Osteocyte (in vitro differentiated cells): Measurements from ENCODE around the gene KIAA0930. TPM values are rescaled to one million over a fixed set of nuclear protein-coding genes. Genes with fewer than 3 reads are reported as not detected.

Experiments used
- DNase-seq: peaks from one replicate; pipeline ENCODE4 v3.0.0; 2021; ENCODE audit warnings: mixed read lengths; ENCODE audit not compliant: unreplicated experiment; ENCODE audit errors: extremely low spot score
- H3K27ac Mint-ChIP-seq: one replicate; pipeline ENCODE4 v1.8.0; 2021; ENCODE audit warnings: mild to moderate bottlenecking, mixed read lengths; ENCODE audit not compliant: unreplicated experiment
- H3K27me3 Mint-ChIP-seq: one replicate; pipeline ENCODE4 v1.8.0; 2021; ENCODE audit warnings: mixed read lengths; ENCODE audit not compliant: unreplicated experiment
- H3K36me3 Mint-ChIP-seq: one replicate; pipeline ENCODE4 v1.8.0; 2021; ENCODE audit warnings: mixed read lengths; ENCODE audit not compliant: unreplicated experiment
- H3K4me1 Mint-ChIP-seq: one replicate; pipeline ENCODE4 v1.8.0; 2021; ENCODE audit warnings: mixed read lengths; ENCODE audit not compliant: unreplicated experiment
- H3K4me3 Mint-ChIP-seq: one replicate; pipeline ENCODE4 v1.8.0; 2021; ENCODE audit warnings: mild to moderate bottlenecking, moderate library complexity, mixed read lengths; ENCODE audit not compliant: unreplicated experiment
- H3K9me3 Mint-ChIP-seq: one replicate; pipeline ENCODE4 v1.8.0; 2021; ENCODE audit warnings: mixed read lengths; ENCODE audit not compliant: unreplicated experiment
- total RNA-seq: library from RNA; stranded (reverse); gene quantifications from 2 replicates; pipeline ENCODE4 v1.2.1, GENCODE V29; 2021
- TF ChIP-seq, protein P1 (sequence below): fragments of 200-600 bp; sonication (generic); IDR thresholded peaks from 2 replicates; pipeline ENCODE4 v1.5.0; 2021; ENCODE audit warnings: antibody characterized with exemption, mild to moderate bottlenecking, moderate library complexity

The KIAA0930 gene
- total RNA-seq, 1 donor from 2014 or later, result 53.1 TPM

DNA sequence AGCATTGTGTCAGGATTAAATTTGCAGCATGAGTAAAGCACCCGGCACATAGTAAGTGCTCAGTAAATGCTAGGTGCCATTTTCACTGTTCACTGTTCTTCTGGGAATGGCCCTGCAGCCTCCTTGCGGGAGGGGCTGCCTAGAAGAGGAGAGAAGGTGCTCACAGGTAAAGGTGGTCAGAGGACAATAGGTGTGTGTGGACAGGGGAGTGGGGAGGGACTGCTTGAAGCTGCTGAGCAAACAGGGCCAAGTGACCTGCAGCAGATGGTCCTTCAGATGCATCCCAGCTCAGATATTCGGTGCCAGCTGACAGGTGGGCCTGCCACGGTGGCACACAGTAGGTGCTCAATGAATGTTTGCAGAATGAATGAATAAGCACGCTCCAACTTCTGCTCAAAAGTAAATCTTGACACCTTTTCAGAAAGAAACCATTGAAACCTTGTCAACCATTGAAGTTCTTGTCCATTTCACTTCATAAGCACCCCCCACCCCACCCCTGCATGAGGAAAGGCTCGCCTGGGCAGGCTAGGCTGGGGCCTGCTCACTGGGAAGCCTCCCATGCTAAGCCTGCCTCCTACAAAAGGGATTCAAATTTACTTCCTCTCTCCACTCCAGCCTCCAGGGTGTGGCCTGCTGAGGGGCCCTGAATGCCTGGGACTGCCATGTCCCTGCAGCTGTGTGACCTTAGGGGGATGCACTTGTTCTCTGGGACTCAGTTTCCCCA lies 1.6 kb downstream of the KIAA0930 start:
- H3K27ac Mint-ChIP-seq, result no peak overlapping the region
- H3K4me1 Mint-ChIP-seq, result peaks cover 17% of the 10 kb centered on the region
- DNase-seq, result no peak
- H3K9me3 Mint-ChIP-seq, result no peaks in the 10 kb centered on the region
- H3K4me3 Mint-ChIP-seq, result peak overlapping the region; percentile 91
- H3K36me3 Mint-ChIP-seq, result peaks cover 6% of the 10 kb centered on the region
- H3K27me3 Mint-ChIP-seq, result no peaks in the 10 kb centered on the region
- TF ChIP-seq, protein P1, sequence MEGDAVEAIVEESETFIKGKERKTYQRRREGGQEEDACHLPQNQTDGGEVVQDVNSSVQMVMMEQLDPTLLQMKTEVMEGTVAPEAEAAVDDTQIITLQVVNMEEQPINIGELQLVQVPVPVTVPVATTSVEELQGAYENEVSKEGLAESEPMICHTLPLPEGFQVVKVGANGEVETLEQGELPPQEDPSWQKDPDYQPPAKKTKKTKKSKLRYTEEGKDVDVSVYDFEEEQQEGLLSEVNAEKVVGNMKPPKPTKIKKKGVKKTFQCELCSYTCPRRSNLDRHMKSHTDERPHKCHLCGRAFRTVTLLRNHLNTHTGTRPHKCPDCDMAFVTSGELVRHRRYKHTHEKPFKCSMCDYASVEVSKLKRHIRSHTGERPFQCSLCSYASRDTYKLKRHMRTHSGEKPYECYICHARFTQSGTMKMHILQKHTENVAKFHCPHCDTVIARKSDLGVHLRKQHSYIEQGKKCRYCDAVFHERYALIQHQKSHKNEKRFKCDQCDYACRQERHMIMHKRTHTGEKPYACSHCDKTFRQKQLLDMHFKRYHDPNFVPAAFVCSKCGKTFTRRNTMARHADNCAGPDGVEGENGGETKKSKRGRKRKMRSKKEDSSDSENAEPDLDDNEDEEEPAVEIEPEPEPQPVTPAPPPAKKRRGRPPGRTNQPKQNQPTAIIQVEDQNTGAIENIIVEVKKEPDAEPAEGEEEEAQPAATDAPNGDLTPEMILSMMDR, result no peak

DNA sequence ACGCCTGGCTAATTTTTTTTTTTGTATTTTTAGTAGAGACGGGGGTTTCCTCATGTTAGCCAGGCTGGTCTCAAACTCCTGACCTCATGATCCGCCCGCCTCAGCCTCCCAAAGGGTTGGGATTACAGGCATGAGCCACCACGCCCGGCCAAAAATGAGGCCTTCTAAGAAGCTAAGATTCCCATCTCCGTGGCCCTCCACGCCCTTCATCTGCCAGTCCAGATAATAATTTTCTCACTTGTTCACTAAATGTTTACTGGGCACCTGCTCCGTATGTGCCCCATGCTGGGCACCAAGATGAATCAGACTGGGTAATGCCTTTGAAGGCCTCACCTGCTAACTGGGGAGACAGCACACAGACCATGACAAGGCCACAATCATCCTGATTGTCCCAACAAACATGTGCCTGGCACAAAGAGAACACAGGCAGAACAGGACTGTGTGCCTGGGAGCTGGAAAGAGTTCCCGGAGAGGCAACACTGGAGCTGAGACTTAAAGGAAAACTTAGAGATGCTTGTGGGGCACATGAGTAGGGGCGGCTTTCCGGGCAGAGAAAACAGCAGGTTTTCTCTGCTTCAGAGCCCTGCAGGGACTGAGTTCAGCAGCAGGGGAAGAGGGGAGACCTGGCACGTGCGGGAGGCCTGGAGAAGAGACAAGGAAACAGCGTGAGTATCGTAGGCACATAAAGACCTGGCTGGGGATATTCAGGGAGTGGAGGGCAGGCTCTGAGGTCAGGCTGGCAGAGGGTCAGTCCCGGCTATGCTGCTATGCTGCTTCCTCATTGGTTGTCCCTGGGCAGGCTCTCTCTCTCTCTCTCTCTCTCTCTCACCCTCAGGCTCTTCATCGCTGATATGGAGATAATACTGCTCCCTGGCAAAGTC lies 2.4 kb downstream of the KIAA0930 start:
- H3K4me1 Mint-ChIP-seq, result peaks cover 17% of the 10 kb centered on the region
- TF ChIP-seq, protein P1, result no peak
- H3K36me3 Mint-ChIP-seq, result peaks cover 6% of the 10 kb centered on the region
- peak overlapping the region; percentile 7 for H3K27ac Mint-ChIP-seq
- no peaks in the 10 kb centered on the region for H3K27me3 Mint-ChIP-seq
- H3K9me3 Mint-ChIP-seq, result no peaks in the 10 kb centered on the region
- DNase-seq, result no peak
- no peak overlapping the region for H3K4me3 Mint-ChIP-seq

DNA sequence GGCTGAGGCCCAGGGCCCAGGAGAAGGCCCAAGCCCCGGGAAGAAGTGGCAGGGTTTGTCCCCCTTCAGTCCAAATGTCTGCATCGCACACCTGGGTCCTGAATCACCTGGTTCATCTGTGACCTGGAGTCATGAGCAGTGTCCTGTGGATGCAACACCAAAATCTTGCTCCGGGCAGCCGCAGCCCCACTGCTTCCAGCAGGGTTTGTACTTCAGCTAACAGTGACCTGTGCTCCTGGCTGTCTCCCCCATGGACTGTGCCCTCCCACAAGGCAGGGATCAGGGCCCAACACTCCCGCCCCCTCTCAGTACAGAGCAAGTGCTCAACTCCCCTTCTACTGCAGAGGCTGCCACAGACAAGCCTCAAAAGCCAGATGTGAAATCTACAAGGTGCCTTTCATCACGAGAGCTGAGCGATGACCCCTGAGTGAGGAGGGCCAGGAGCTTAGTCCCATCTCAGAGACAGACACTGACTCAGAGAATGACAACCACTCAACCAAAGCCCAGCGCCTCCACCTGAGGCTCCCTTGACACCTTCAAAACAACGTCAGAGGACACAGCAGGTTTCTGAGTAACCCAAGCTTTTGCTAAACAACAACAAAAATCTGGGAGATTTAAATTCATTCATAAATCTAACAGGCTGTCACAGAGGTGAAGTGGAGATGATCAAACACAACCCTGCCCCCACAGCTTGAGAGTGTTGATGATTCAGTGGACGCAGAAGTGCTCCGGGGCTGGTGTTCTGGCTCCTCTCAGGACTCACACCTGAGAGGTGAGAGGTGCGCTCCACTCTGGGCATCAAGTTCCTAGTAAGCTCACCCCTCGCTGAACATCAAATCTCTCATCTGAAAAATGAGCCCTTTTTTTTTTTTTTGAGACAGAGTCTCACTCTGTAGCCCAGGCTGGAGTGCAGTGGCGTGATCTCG lies 3.4 kb downstream of the KIAA0930 start:
- no peaks in the 10 kb centered on the region for H3K9me3 Mint-ChIP-seq
- no peak overlapping the region for H3K4me3 Mint-ChIP-seq
- TF ChIP-seq, protein P1, result no peak
- no peak for DNase-seq
- H3K27me3 Mint-ChIP-seq, result no peaks in the 10 kb centered on the region
- no peak overlapping the region for H3K27ac Mint-ChIP-seq
- H3K4me1 Mint-ChIP-seq, result peaks cover 17% of the 10 kb centered on the region
- H3K36me3 Mint-ChIP-seq, result peaks cover 7% of the 10 kb centered on the region

DNA sequence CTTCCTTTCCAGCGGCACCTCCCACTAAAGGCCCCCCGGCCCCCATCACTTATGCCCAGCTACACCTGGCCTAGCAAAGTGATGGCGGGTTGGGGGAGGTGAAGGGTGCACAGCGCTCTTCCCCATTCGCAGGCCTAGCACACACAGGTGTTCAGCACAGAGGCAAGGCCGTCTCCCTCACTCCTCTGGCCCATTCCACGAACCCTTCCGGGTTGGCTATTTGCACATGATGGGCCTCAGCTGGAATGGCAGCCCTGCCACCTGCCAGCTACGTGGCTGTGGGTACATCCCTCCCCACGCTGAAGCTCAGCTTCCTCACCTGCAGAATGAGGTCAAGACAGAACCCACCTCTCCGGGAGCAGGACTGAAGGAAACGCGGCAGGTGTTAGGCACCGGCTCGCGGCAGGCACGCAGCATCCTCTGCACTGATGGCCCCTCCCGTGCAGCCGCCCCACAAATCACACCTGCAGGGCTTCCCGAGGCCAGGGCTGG lies 4.8 kb downstream of the KIAA0930 start:
- no peak for DNase-seq
- Mint-ChIP-seq H3K36me3 (peaks cover 7% of the 10 kb centered on the region), H3K4me3 (no peak overlapping the region), H3K4me1 (peaks cover 17% of the 10 kb centered on the region), H3K9me3 (no peaks in the 10 kb centered on the region), H3K27me3 (no peaks in the 10 kb centered on the region), H3K27ac (no peak overlapping the region)
- TF ChIP-seq, protein P1, result no peak
